Upper lobe of right lung (tissue), 1 donor: ENCODE data around the gene IGFBP6. TPM values are rescaled to one million over a fixed set of nuclear protein-coding genes. Genes with fewer than 3 reads are reported as not detected.

Source experiments
- ATAC-seq: fragments of 200-7000 bp; cut with Tn5 transposase; one replicate; pipeline ENCODE4 v1.9.1; 2020; ENCODE audit warnings: mild to moderate bottlenecking, moderate library complexity
- DNase-seq: peaks from one replicate; pipeline ENCODE4 v3.0.0-alpha.2; 2020
- H3K27ac ChIP-seq: fragments of 200-600 bp; one replicate; pipeline ENCODE4 v1.8.0; 2022
- H3K27me3 ChIP-seq: fragments of 200-600 bp; one replicate; pipeline ENCODE4 v1.8.0; 2022; ENCODE audit warnings: mild to moderate bottlenecking
- H3K36me3 ChIP-seq: fragments of 200-600 bp; one replicate; pipeline ENCODE4 v1.8.0; 2022
- H3K4me1 ChIP-seq: fragments of 200-600 bp; one replicate; pipeline ENCODE4 v1.8.0; 2022
- H3K4me3 ChIP-seq: fragments of 200-600 bp; one replicate; pipeline ENCODE4 v1.8.0; 2022; ENCODE audit warnings: mild to moderate bottlenecking
- H3K9me3 ChIP-seq: fragments of 200-600 bp; one replicate; pipeline ENCODE4 v1.8.0; 2022
- CTCF ChIP-seq: fragments of 200-600 bp; IDR thresholded peaks from one replicate; pipeline ENCODE4 v1.8.0; 2022; ENCODE audit warnings: antibody characterized with exemption
- intact Hi-C: fragments of 100-400 bp; cut with DNase I; formaldehyde crosslinking; loops from one replicate; pipeline ENCODE4 v1.11.0; 2022
- total RNA-seq: library from RNA; stranded (reverse); fragmentation: NEBNext Ultra II Directional; extraction: Animal tissue kit (Norgen Biotek cat#: 25700); gene quantifications from one replicate; pipeline ENCODE4 v1.2.1, GENCODE V29; 2021
- donor health status: DM: no; HTN: yes; CAD: no; lungs with severe emphysema.

The IGFBP6 gene
- total RNA-seq, 1 donor from 2014 or later = 34.6 TPM

DNA sequence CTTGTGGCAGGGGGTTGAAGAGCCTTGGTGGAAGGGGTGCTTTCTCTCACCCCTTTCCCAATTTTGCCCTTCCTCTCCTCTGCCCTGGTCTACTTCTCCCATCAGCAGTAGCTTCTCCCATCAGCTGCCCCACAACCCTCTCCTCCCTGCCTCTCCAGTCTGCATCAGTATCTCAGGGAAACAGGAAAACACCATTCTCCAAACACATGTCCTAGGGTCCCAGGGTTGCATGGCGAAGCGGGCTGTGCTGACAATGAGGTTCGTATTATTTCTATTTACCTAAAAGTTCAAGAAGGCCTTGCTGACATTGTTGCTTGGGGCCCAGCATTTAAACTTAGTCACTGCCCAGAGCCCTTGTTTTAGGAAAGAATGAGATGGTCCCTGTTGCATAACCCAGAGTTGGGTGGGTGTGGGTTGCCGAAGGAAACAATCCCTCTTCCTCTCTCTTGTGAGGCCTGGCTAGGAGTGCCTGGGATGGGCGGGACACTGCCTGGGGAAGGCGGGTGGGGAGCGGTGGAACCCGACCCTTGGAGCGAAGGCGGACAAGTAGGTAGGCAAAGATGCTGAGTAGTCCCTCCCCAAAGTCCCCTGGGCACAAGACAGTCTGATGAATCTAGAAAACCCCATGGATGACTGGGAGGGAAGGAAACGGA lies 1.3 kb upstream of the IGFBP6 start:
- H3K27me3 ChIP-seq = no peaks in the 10 kb centered on the region
- peaks cover 35% of the 10 kb centered on the region for H3K4me1 ChIP-seq
- peak overlapping the region; percentile 36 for H3K27ac ChIP-seq
- ATAC-seq (peak; percentile 32), DNase-seq (no peak)
- H3K4me3 ChIP-seq = peak overlapping the region; percentile 58
- intact Hi-C loops = no loop called here
- H3K9me3 ChIP-seq = no peaks in the 10 kb centered on the region
- no peak for TF ChIP-seq CTCF
- no peaks in the 10 kb centered on the region for H3K36me3 ChIP-seq

DNA sequence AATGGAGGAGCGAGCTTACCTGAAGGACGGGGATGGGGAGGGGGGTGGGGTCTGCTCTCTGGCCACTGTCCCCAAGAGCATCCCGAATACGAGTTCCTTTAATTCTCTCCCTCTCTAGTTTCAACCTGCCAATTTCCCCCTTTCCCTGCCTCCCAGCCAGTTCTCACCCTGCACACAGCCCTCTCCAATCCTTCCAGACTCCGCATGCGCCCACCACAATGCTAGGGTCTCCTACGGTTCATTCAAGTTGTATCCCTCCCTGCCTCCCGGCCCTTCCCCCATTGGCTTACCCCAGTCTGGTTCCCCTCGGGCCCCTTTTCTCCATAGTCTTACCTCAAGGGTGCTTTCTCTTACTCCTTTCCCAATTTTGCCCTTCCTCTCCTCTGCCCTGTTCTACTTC lies 708 bp upstream of the IGFBP6 start:
- ATAC-seq = no peak
- Histone ChIP-seq H3K9me3 (no peaks in the 10 kb centered on the region), H3K36me3 (no peaks in the 10 kb centered on the region), H3K27ac (peak overlapping the region; percentile 76), H3K4me1 (peaks cover 35% of the 10 kb centered on the region), H3K27me3 (no peaks in the 10 kb centered on the region), H3K4me3 (peak overlapping the region; percentile 58)
- no peak for DNase-seq
- no peak for TF ChIP-seq CTCF
- intact Hi-C loops = no loop called here

DNA sequence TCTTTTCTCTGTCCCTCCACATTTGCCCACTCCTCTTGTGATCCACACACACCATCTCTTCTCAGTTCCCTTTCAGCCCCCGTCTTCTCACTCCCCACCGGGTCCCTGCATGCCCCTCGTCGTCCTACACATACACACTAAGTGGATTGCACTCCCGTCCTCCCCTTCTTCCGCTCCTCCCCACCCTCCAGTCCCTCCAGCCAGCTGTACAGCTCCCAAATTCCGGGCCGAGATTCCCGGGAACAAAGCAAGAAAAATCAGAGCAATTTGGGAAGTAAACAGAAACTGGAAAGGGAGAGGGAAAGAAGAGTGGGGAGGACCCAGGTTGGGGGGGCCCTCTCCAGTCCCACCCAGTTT lies 282 bp upstream of the IGFBP6 start:
- ATAC-seq (peak; percentile 1), DNase-seq (no peak)
- TF ChIP-seq CTCF = no peak
- Histone ChIP-seq H3K4me3 (peak overlapping the region; percentile 58), H3K36me3 (no peaks in the 10 kb centered on the region), H3K4me1 (peaks cover 35% of the 10 kb centered on the region), H3K27ac (peak overlapping the region; percentile 76), H3K9me3 (no peaks in the 10 kb centered on the region), H3K27me3 (no peaks in the 10 kb centered on the region)
- intact Hi-C loops = no loop called here

- Histone ChIP-seq H3K4me1 (peaks cover 35% of the 10 kb centered on the region), H3K9me3 (no peaks in the 10 kb centered on the region), H3K27me3 (no peaks in the 10 kb centered on the region), H3K36me3 (no peaks in the 10 kb centered on the region), H3K4me3 (peak overlapping the region; percentile 58), H3K27ac (peak overlapping the region; percentile 76)
- TF ChIP-seq CTCF = no peak
- ATAC-seq (no peak), DNase-seq (no peak)
- intact Hi-C loops = no loop called here
These were observed 1.0 kb downstream of the IGFBP6 start for GRCh38 chr12:53098354-53098981.

DNA sequence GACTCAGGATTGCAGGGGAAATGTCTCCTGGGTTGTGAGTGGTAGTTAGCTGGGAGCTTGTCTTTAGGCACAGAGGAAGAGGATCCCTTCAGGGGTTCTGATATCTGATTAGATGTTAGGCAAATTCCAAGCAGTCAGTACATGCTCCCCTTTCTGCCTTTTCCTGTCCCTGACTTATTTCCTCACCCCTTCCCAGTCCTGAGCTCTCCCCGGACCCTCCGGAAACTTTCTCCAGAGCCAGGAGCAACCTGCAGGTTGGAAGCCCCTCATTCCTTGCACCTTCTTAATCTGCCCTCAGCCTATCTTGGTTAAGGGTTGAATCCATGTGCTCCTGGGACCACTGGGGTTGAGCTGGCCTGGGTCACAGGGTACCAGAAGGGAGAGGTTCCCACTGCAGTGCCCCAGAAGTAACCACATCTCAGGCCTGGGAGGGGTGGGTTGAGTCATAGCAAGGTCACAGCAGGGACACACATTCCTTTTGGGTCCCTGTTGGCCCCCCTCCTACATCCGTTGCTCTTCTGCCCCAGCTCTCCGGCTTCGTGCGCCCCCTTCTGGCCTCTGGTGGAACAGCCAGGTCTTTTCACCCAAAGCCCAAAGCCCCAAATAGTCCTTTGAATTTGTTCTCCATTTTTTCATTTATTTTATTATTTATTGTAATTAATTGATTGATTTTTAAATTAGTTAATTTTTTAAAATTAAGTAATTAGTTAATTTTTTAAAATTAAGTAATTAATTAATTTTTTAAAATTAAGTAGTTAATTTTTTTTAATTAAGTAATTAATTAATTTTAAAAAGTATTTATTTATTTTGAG lies 1.8 kb downstream of the IGFBP6 start:
- DNase-seq (peak; percentile 93), ATAC-seq (peak; percentile 89)
- Histone ChIP-seq H3K9me3 (no peaks in the 10 kb centered on the region), H3K36me3 (no peaks in the 10 kb centered on the region), H3K4me3 (no peak overlapping the region), H3K27ac (peak overlapping the region; percentile 76), H3K27me3 (no peaks in the 10 kb centered on the region), H3K4me1 (peaks cover 35% of the 10 kb centered on the region)
- peak; percentile 98 for TF ChIP-seq CTCF
- intact Hi-C loops = no loop called here
